LNCaP clone FGC (cell line): ENCODE results near the gene TLE4.

ENCODE experiments used
- DNase-seq: peaks from one replicate; pipeline ENCODE4 v3.0.0-alpha.2; 2011; ENCODE audit warnings: low read depth
- H3K4me3 ChIP-seq: 2 replicates; pipeline ENCODE4 v1.5.1; 2011; ENCODE audit warnings: mild to moderate bottlenecking, low read depth, low read length, control low read depth
- CTCF ChIP-seq: IDR thresholded peaks from 2 replicates; pipeline ENCODE4 v1.5.1; 2012; ENCODE audit warnings: mild to moderate bottlenecking; ENCODE audit not compliant: control insufficient read depth, insufficient read depth; ENCODE audit errors: extremely low read depth

Gene TLE4

GRCh38 chr9:79667817-79668436, 96.2 kb downstream of the TLE4 start:
- no peak for TF ChIP-seq CTCF
- no peak overlapping the region for H3K4me3 ChIP-seq
- DNase-seq = peak; percentile 93

- DNase-seq = no peak
- no peak for TF ChIP-seq CTCF
- no peak overlapping the region for H3K4me3 ChIP-seq
Measured at GRCh38 chr9:79668956-79669355, 97.2 kb downstream of the TLE4 start.

- no peak for DNase-seq
- no peak for TF ChIP-seq CTCF
- no peak overlapping the region for H3K4me3 ChIP-seq
Measured at GRCh38 chr9:79670269-79670961, 98.7 kb downstream of the TLE4 start.

GRCh38 chr9:79671558-79671957, 99.8 kb downstream of the TLE4 start:
- H3K4me3 ChIP-seq = no peak overlapping the region
- no peak for TF ChIP-seq CTCF
- no peak for DNase-seq

- H3K4me3 ChIP-seq = no peak overlapping the region
- DNase-seq = no peak
- TF ChIP-seq CTCF = no peak
Measured at GRCh38 chr9:79672236-79672635, 100.5 kb downstream of the TLE4 start.

- TF ChIP-seq CTCF = no peak
- no peak overlapping the region for H3K4me3 ChIP-seq
- DNase-seq = no peak
Measured at GRCh38 chr9:79672891-79673290, 101.1 kb downstream of the TLE4 start.

- no peak for DNase-seq
- no peak for TF ChIP-seq CTCF
- H3K4me3 ChIP-seq = no peak overlapping the region
Measured at GRCh38 chr9:79673614-79674013, 101.8 kb downstream of the TLE4 start.
